ENCODE measurements around the gene BHLHE40. TPM values are rescaled to one million over a fixed set of nuclear protein-coding genes. Genes with fewer than 3 reads are reported as not detected.
A peak's percentile ranks its signal among the peaks of the same experiment; 100 is the strongest.

BHLHE40 gene
- total and polyA plus RNA-seq, 2 of the 13 experiments (the other 11 are each of a cell fraction or from before 2014, with no cell fraction given), result 1.8 to 51.0 TPM

DNA sequence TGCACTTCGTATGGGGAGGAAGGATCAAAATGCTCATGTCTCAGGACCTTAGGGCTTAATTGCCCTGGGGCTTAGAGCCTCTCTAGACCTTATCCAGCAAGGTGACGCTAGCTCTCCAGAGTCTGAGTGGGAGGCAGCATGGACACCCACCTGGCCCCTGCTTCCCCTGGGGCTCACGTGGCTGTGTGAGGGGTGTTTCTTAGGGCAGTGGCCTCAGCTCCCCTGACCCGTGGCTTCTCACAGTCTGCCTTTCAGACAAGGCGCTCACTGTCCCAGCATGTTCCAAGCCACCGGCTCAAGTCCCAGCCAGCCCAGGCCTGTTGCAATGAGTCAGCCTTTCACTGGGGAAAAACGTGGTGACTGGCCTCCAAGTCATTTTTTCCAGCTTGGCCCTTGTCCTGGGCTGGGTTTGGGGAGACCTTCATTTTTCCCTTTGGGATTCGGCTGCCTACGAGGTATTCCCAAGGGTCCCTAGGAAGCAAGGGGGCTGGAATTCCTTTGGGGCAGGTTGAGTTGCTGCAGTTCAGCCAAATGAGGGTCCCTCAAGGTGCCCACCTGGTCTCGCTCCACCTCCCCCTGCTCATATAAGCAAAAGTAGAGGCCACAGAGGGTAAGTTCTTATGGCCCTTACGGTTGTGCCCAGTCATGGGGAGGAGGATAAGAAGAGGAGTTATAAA is 15.7 kb downstream of the BHLHE40 start (continued):
- TF ChIP-seq ZNF235 (CRISPR knock-in tag; IDR thresholded peaks at IDR 0.05; ENCODE audit: borderline replicate concordance), result no peak
- TF ChIP-seq AHDC1 (CRISPR knock-in tag; IDR thresholded peaks at IDR 0.05; ENCODE audit: borderline replicate concordance), result peak; percentile 28; the same call in 1 of the 2 replicates
- TF ChIP-seq, protein P1, sequence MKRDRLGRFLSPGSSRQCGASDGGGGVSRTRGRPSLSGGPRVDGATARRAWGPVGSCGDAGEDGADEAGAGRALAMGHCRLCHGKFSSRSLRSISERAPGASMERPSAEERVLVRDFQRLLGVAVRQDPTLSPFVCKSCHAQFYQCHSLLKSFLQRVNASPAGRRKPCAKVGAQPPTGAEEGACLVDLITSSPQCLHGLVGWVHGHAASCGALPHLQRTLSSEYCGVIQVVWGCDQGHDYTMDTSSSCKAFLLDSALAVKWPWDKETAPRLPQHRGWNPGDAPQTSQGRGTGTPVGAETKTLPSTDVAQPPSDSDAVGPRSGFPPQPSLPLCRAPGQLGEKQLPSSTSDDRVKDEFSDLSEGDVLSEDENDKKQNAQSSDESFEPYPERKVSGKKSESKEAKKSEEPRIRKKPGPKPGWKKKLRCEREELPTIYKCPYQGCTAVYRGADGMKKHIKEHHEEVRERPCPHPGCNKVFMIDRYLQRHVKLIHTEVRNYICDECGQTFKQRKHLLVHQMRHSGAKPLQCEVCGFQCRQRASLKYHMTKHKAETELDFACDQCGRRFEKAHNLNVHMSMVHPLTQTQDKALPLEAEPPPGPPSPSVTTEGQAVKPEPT (CRISPR knock-in tag; IDR thresholded peaks at IDR 0.05; ENCODE audit: low read depth), result no peak
- TF ChIP-seq ZNF530 (CRISPR knock-in tag; IDR thresholded peaks at IDR 0.05; ENCODE audit: low read depth), result no peak
- TF ChIP-seq ZFY (CRISPR knock-in tag; IDR thresholded peaks at IDR 0.05), result no peak
- no peak for TF ChIP-seq ZNF230 (CRISPR knock-in tag; IDR thresholded peaks at IDR 0.05)
- no peak for TF ChIP-seq MXD4 (CRISPR knock-in tag; IDR thresholded peaks at IDR 0.05)
- peak; percentile 27; the same call in 1 of the 2 replicates for TF ChIP-seq CEBPB (IDR thresholded peaks at IDR 0.05; ENCODE audit: borderline replicate concordance, low read depth, low read length)
- TF ChIP-seq ZSCAN31 (CRISPR knock-in tag; IDR thresholded peaks at IDR 0.05; ENCODE audit: low read depth), result no peak
- no peak for TF ChIP-seq ZMAT3 (CRISPR knock-in tag; conservative IDR thresholded peaks at IDR 0.05)
- peak; percentile 47; the same call in 1 of the 2 replicates for TF ChIP-seq RXRA (CRISPR knock-in tag; IDR thresholded peaks at IDR 0.05)
- peak; percentile 24; the same call in 1 of the 2 replicates for TF ChIP-seq JUN (CRISPR knock-in tag; IDR thresholded peaks at IDR 0.05)
- no peak for TF ChIP-seq JUNB (CRISPR knock-in tag; IDR thresholded peaks at IDR 0.05; ENCODE audit: borderline replicate concordance)
- no peak for TF ChIP-seq ZNF552 (CRISPR knock-in tag; IDR thresholded peaks at IDR 0.05; ENCODE audit: borderline replicate concordance)
- TF ChIP-seq ZBTB38 (CRISPR knock-in tag; IDR thresholded peaks at IDR 0.05), result no peak
- TF ChIP-seq KAT7 (CRISPR knock-in tag; IDR thresholded peaks at IDR 0.05; ENCODE audit: borderline replicate concordance), result no peak
- TF ChIP-seq POGK (CRISPR knock-in tag; conservative IDR thresholded peaks at IDR 0.05), result no peak
- no peak for TF ChIP-seq TBP (CRISPR knock-in tag; IDR thresholded peaks at IDR 0.05)
- TF ChIP-seq KDM5B (CRISPR knock-in tag; IDR thresholded peaks at IDR 0.05; ENCODE audit: borderline replicate concordance), result no peak
- TF ChIP-seq REXO4 (CRISPR knock-in tag; IDR thresholded peaks at IDR 0.05; ENCODE audit: borderline replicate concordance), result no peak
- TF ChIP-seq ZNF839 (CRISPR knock-in tag; IDR thresholded peaks at IDR 0.05; ENCODE audit: borderline replicate concordance), result no peak
- no peak for TF ChIP-seq RFX1 (IDR thresholded peaks at IDR 0.05)
